Motor neuron (in vitro differentiated cells): ENCODE measurements around the gene C9orf72. TPM values are rescaled to one million over a fixed set of nuclear protein-coding genes. Genes with fewer than 3 reads are reported as not detected.

Experiments used
- ATAC-seq, 8 experiments: fragments of 200-7000 bp; cut with Tn5 transposase; replicated peaks in 6 of 8; 2 replicates each; pipeline ENCODE4 v1.8.0; 2021; ENCODE audit warnings: mild to moderate bottlenecking in 8 of 8, moderate library complexity in 8 of 8
- H3K27ac ChIP-seq, 2 donors: fragments of 250-450 bp; sonication (Bioruptor Pico); 2 replicates each; pipeline ENCODE4 v1.9.0; 2021; ENCODE audit warnings: antibody characterized with exemption in 2 of 2, mild to moderate bottlenecking in 2 of 2, moderate library complexity in 1 of 2
- H3K4me1 ChIP-seq, 2 donors: fragments of 250-450 bp; sonication (Bioruptor Pico); replicated peaks in 1 of 2; 2 replicates each; pipeline ENCODE4 v1.6.1; 2021; ENCODE audit warnings: antibody characterized with exemption in 2 of 2, mild to moderate bottlenecking in 2 of 2, moderate library complexity in 1 of 2
- H3K4me3 ChIP-seq, 5 donors: fragments of 250-450 bp; sonication (Bioruptor Pico); 2 replicates each; pipeline ENCODE4 v1.9.0; 2021; ENCODE audit warnings: antibody characterized with exemption in 5 of 5, mild to moderate bottlenecking in 5 of 5, moderate library complexity in 4 of 5
- WGBS, 10 experiments: fragments of 450-650 bp; shearing (Covaris generic); methylation state at CpG; one replicate each; pipeline ENCODE4 v1.0.0; 2022; 5-methylcytosine and 5-hydroxymethylcytosine counted together
- in situ Hi-C, 9 experiments: fragments of 400-800 bp; cut with MboI; loops; one replicate each; pipeline ENCODE4 v1.15.0; 2021; ENCODE audit warnings: low sequenced_read_pairs in 9 of 9, low pct_unique_long_range_greater_than_20kb in 2 of 9; ENCODE audit not compliant: unreplicated experiment in 9 of 9
- total RNA-seq, 8 experiments: library from RNA; unstranded; fragments of 300-600 nt; gene quantifications; 2 replicates each; pipeline versions ENCODE4 v1.2.3 to v1.2.4, GENCODE V29; 2022

Gene C9orf72
- total RNA-seq, 8 experiments from 2014 or later: 5.2 to 53.7 (median 28.9) TPM

DNA sequence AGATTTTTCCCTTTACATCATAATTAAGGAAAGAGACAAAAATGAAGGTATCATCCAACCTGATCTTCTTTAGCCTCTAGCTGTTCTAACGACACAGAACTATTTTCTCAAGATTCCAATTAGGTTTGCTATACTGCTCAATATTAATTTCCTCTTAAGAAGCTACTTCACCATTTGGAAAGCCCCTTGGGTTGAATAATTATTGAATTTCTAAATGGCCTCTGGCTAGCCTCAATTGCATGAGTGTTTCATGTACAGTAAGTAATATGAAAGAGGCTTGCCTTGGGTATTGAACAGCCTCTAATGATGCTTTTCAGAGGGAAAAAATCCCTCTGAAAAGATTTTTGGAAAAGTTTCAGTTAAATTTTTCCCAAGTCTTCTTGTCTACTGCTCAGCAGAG is 40.0 kb downstream of the C9orf72 start:
- no peak overlapping the region for H3K4me3 ChIP-seq
- WGBS, 10 experiments: 60 to 100% (median 86%) methylated on average over 1 of the region's 1 CpG; no CpG with 5 or more reads in 3 of the 10 experiments
- peaks cover 19 to 40% of the 10 kb centered on the region in 2 donors for H3K4me1 ChIP-seq
- in situ Hi-C loops: loop anchor here in 6 of 9 experiments (10.0 to 25.0 kb wide), 4 partner anchors 121 to 496 kb away; no protein-coding TSS in a partner anchor
- H3K27ac ChIP-seq: no peak overlapping the region
- no peak for ATAC-seq

DNA sequence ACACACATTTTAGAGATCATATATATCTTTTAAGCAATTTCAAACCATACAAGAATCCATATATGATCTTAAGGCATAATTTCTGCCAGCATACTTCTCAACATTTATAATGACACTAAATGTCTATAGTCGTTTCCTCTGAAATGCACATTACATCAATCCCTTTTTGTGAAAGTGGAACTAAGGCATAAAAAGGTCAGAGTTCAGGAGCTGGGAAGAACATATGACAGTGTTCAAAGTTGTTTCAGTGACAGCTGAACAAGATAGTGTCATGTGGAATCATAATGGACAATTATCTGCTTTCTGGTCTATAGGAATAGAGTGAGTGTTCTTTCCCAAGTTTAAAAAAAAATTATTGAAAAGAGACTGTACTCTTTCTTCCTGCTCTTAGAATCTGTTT is 41.2 kb downstream of the C9orf72 start:
- ATAC-seq: no peak
- peaks cover 24 to 48% of the 10 kb centered on the region in 2 donors for H3K4me1 ChIP-seq
- no peak overlapping the region for H3K4me3 ChIP-seq
- no peak overlapping the region for H3K27ac ChIP-seq
- WGBS, 10 experiments: 17 to 60% (median 44%) methylated on average over 1 of the region's 1 CpG; no CpG with 5 or more reads in 3 of the 10 experiments
- in situ Hi-C loops: loop anchor here in 6 of 9 experiments (10.0 to 25.0 kb wide), 4 partner anchors 120 to 495 kb away; no protein-coding TSS in a partner anchor

DNA sequence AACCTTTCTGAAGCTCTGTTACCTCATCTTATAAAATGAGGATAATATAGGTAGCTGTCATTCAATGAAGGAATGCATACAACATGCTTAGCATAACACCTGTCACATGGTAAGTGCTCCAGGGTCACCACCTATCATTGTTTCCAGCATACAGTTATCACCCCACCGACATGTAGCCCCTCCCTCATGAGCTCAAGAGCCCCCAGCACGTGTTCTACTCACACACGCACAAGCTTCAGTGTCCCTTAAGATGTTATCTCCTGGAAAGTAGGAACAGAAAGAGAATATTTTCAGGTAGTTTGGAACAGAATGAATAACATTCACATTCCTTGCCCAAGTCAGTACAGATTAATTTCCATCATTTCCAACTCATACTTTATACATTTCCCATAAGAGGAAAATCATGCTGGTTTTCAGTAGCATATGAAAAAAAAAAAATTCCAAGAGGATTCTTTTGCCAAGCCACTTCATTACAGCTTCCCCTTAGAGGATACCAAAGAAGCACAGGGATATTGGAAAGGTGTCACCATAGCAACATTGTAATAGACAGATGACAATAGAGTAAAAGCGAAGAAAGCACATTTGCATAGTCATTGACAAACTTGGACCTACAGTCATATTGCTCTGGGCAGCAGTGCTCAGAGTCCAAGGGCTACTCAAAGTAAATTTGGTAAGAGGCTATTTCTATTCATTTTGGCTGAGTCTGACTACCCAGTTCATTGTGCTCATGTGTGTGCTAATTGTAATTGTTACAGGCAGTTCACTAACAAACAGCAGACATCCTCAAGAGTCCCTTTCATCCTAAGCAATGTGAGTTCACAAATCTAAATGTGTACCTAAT is 42.1 kb downstream of the C9orf72 start:
- no peak for ATAC-seq
- H3K4me1 ChIP-seq: peaks cover 24 to 48% of the 10 kb centered on the region in 2 donors
- in situ Hi-C loops: loop anchor here in 6 of 9 experiments (10.0 to 25.0 kb wide), 4 partner anchors 119 to 494 kb away; no protein-coding TSS in a partner anchor
- WGBS, 10 experiments: 55 to 100% (median 72%) methylated on average over 1 to 3 of the region's 4 CpGs; no CpG with 5 or more reads in 2 of the 10 experiments
- no peak overlapping the region for H3K27ac ChIP-seq
- H3K4me3 ChIP-seq: no peak overlapping the region

DNA sequence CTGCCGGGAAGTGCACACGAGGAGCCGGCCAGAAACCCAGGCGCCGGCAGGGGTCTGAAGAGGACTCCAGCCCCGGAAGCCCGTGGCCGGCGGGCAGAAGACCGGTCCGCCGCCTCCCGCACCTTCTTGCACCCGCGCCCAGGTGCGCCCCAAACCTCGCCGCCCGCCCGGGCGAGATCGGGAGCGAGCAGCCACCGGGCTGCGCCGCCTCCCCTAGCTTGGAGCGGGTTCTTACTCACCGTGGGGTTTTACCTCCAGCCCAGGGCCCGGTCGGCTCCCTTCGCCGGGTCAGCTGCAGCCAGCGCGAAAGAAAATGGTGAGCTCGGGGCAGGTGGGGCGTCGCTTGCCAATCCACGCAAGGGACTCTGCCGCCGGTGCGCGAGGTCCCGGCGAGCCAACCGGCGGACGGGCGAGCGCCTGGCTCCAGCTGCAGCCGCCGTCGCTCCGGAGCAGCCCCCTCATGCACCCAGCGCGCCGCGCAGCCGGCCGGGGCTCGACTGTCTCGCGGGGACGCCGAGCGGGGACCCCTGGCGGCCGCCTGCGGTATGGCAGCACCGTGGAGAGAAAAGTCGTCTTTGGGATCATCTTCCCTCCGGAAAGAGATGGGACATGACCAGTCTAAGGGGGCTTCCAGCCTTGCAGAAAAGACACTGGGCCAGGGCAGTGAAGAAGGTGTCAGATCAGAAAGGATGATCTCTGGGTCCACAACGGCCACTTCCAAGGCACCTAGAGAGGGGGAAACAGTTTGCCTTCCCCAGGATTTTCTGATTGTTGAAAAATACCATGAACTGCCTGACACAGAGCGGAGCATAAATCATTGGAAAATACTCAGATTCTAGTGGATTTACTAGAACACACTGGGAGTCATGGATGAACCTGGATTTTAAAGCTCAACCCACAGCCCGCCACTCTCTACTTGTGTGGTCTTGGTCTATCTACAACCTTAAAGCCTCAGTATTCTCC is 43.7 kb downstream of the C9orf72 start, which contains the start of gene MOB3B:
Gene MOB3B (minus strand): TSS at position 499 of the 963 bp plus-strand sequence. CDS start 74,264 bp downstream, outside the sequence.
- Histone ChIP-seq H3K4me1 (peaks cover 24 to 48% of the 10 kb centered on the region in 2 donors), H3K4me3 (peak within 1 kb of the TSS; percentile 39 to 81 (median 55)), H3K27ac (peak within 1 kb of the TSS in 1 of 2 donors; percentile 39)
- WGBS, 10 experiments: 3 to 100% (median 50%) methylated on average over 1 to 47 of the region's 74 CpGs; no CpG with 5 or more reads in 1 of the 10 experiments
- in situ Hi-C loops: loop anchor here in 7 of 9 experiments (10.0 to 25.0 kb wide), 4 partner anchors 117 to 492 kb away; no protein-coding TSS in a partner anchor
- peak; percentile 45 to 87 (median 82) for ATAC-seq

DNA sequence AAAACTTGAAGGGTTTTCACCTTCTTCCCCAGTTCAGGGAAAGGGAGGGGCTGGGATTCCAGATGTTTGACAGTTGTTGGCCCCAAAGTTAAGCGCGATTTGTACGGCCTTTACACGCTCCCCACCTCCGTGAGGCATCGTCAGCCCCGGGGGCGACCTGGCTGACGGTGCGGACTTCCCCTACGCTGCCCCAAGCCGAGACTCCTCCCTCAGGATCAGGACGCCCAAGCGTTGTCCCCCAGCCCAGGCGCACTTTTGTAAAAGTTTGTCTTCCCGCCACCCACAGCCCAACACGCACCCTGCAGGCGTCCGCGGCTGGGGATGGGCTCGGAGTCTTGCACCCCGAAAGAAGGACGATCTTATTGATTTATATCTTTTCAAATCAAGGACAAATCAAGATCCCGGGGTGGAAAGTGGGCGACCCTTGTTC is 44.4 kb downstream of the C9orf72 start:
- H3K27ac ChIP-seq: peak overlapping the region in 1 of 2 donors; percentile 39
- H3K4me1 ChIP-seq: peaks cover 20 to 47% of the 10 kb centered on the region in 2 donors
- peak; percentile 24 to 54 (median 37) for ATAC-seq
- WGBS, 10 experiments: 0 to 10% (median 0%) methylated on average over 2 to 20 of the region's 25 CpGs; no CpG with 5 or more reads in 6 of the 10 experiments
- H3K4me3 ChIP-seq: peak overlapping the region; percentile 39 to 81 (median 55)
- in situ Hi-C loops: loop anchor here in 6 of 9 experiments (10.0 to 25.0 kb wide), 4 partner anchors 117 to 492 kb away; no protein-coding TSS in a partner anchor

DNA sequence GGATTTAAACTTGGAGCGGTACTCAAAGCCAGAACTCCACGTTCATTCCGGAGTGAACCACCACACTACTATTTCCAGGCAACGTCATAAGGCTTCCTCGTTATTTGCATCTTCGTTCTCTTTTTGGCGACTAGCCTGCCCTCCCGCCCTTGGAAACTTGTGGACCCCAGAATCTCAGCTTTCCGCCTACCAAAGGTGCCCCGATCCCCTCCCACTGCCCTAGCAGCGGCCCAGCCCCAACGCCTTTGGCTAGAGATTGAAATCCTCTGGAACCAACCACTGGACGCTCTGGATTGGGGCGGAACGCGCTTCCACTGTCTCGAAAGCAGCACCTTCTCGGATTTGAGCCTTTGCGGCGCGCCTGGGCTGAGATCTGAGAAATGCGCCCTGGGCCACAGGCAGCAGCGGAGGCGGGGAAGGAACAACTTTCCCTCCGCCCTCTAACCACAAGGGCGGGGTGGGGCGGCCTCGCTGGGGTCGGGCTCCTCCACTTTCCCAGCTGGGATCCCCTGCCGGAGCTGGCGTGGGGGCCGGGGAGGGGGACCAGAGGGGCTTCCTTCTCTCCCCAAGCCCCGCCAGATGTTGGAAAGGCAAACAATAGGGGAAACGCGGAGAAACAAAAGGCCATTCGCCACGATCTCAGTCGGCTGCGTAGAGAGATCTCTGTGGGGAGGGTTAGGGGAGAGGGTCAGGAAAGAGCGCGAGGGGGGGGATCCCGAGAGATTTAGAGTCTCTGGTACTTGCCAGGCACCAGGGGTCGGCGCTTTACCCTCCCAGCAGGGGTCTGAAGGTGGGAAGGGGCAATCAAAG is 45.0 kb downstream of the C9orf72 start:
- 0 to 31% (median 0%) methylated on average over 1 to 9 of the region's 44 CpGs; no CpG with 5 or more reads in 3 of the 10 experiments for WGBS, 10 experiments
- in situ Hi-C loops: loop anchor here in 6 of 9 experiments (10.0 to 25.0 kb wide), 4 partner anchors 116 to 491 kb away; no protein-coding TSS in a partner anchor
- H3K4me1 ChIP-seq: peaks cover 17 to 42% of the 10 kb centered on the region in 2 donors
- H3K27ac ChIP-seq: peak overlapping the region in 1 of 2 donors; percentile 39
- ATAC-seq: peak; percentile 54 to 84 (median 64)
- peak overlapping the region; percentile 39 to 81 (median 55) for H3K4me3 ChIP-seq

DNA sequence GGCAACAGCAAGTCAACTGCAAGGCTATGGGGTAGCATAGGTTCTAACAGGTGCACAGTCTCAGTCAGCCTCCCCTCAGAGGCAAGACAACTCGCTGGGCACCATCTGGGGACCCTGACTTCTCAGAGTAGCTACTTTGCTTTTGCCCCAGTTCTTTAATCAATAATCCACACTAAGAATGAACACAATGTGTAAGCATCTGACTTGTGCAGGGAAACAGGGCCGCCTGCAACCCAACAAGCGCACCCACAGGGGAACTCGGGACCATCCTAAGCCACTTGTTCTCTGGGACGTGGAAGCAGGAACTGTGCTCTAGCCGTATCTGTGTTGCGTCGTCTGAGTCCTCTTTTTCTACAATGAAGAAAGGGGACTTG is 45.6 kb downstream of the C9orf72 start:
- 0 to 83% (median 41%) methylated on average over 1 to 7 of the region's 8 CpGs; no CpG with 5 or more reads in 2 of the 10 experiments for WGBS, 10 experiments
- Histone ChIP-seq H3K4me3 (peak overlapping the region; percentile 39 to 81 (median 55)), H3K4me1 (peaks cover 16 to 36% of the 10 kb centered on the region in 2 donors), H3K27ac (no peak overlapping the region)
- in situ Hi-C loops: loop anchor here in 6 of 9 experiments (10.0 to 25.0 kb wide), 4 partner anchors 115 to 490 kb away; no protein-coding TSS in a partner anchor
- ATAC-seq: peak in 5 of 8 experiments; percentile 2 to 20 (median 6)

DNA sequence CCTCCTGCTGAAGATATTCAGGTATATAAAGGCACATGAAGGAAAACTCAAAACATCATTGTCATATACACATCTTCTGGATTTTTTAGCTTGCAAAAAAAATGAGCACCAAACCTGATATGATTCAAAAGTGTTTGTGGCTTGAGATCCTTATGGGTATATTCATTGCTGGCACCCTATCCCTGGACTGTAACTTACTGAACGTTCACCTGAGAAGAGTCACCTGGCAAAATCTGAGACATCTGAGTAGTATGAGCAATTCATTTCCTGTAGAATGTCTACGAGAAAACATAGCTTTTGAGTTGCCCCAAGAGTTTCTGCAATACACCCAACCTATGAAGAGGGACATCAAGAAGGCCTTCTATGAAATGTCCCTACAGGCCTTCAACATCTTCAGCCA is 49.0 kb downstream of the C9orf72 start, which contains the start of gene IFNK:
Gene IFNK (plus strand): TSS at position 55 of the 400 bp plus-strand sequence. CDS start 47 bp downstream, at position 102.
- no peak within 1 kb of the TSS for H3K27ac ChIP-seq
- no peak for ATAC-seq
- H3K4me1 ChIP-seq: peaks cover 5 to 15% of the 10 kb centered on the region in 2 donors
- in situ Hi-C loops: loop anchor here in 1 of 9 experiments (10.0 kb wide), 1 partner anchor 189 kb away; no protein-coding TSS in a partner anchor
- no peak within 1 kb of the TSS for H3K4me3 ChIP-seq
- 44 to 100% (median 86%) methylated on average over 1 to 2 of the region's 2 CpGs; no CpG with 5 or more reads in 2 of the 10 experiments for WGBS, 10 experiments

DNA sequence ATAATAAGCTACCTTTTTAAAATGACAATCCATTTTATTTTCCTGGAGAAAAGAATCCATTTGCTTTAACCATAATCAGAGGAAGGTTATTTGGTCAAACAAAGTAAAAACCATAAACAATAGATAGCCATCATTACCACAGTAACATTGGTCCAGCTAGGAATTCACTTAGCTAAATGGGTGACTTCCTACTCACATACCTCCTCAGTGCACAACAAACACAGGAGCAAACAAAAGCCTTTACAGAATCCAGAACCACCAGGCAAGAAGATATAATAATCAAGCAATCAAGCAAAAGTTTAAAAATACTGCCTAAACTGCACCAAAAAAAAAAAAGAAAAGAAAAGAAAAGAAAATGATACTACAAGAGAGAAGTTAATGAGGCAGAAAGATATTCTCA is 50.1 kb downstream of the C9orf72 start:
- H3K27ac ChIP-seq: no peak overlapping the region
- ATAC-seq: no peak
- no peak overlapping the region for H3K4me3 ChIP-seq
- in situ Hi-C loops: loop anchor here in 1 of 9 experiments (10.0 kb wide), 1 partner anchor 188 kb away; no protein-coding TSS in a partner anchor
- peaks cover 5 to 15% of the 10 kb centered on the region in 2 donors for H3K4me1 ChIP-seq

DNA sequence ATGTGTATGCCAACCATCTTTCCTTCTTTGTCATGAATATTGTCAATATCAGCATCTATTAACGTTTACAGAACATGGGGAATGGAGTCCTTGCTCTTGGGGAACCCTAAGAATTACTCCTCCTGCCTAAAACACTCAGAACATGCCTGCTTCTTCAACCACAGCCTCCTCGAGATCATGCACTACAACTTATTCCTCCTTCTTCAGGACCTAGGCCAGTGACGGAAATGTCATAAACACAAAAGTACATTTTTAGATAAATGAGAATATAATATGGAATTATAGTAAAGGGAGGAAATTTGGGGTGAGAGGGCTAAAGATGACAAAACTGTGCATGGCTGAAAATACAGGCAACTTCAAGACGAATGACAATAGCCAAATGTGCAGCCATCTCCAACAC is 52.3 kb downstream of the C9orf72 start:
- ATAC-seq: no peak

More for the DNA sequence above, 52.3 kb downstream of the C9orf72 start:
- Histone ChIP-seq H3K4me3 (no peak overlapping the region), H3K27ac (no peak overlapping the region), H3K4me1 (peaks cover 0 to 7% of the 10 kb centered on the region in 2 donors)
- 60 to 100% (median 87%) methylated on average over 1 to 4 of the region's 4 CpGs for WGBS, 10 experiments
- in situ Hi-C loops: loop anchor here in 1 of 9 experiments (10.0 kb wide), 1 partner anchor 186 kb away; no protein-coding TSS in a partner anchor
